HEK293 (cell line): ENCODE measurements around the gene HDC.

ENCODE experiments used
- CTCF ChIA-PET: fragments of 350-600 bp; formaldehyde crosslinking; extraction: SDS; loops from one replicate; lab custom pipeline; 2021; ENCODE audit warnings: antibody characterized with exemption; lab: Yijun Ruan, JAX
- POLR2A ChIA-PET: fragments of 300-600 bp; formaldehyde crosslinking; extraction: SDS; loops from one replicate; lab custom pipeline; 2020; ENCODE audit warnings: antibody characterized with exemption, inconsistent platforms; lab: Yijun Ruan, JAX
- H3K27ac ChIP-seq: fragments of 200-500 bp; sonication (Bioruptor generic); 2 replicates; pipeline ENCODE4 v1.5.1; 2014; ENCODE audit warnings: low read depth, low read length, control low read depth, inconsistent platforms; ENCODE audit errors: extremely low read depth
- H3K36me3 ChIP-seq, 2 experiments: fragments of 200-500 bp in 1 of 2; sonication (Bioruptor generic) in 1 of 2; 1 replicate in 1 of 2; 2 replicates in 1 of 2; pipeline ENCODE4 v1.5.1; 2014 to 2017; ENCODE audit warnings: inconsistent platforms in 2 of 2, low read length in 2 of 2; ENCODE audit not compliant: control insufficient read depth in 2 of 2, insufficient read depth in 1 of 2
- H3K4me1 ChIP-seq: fragments of 200-500 bp; sonication (Bioruptor generic); 2 replicates; pipeline ENCODE4 v1.5.1; 2014; ENCODE audit warnings: mild to moderate bottlenecking, low read length, inconsistent platforms; ENCODE audit not compliant: control insufficient read depth, insufficient read depth
- H3K4me3 ChIP-seq: 2 replicates; pipeline ENCODE4 v1.5.1; 2011; ENCODE audit warnings: low read depth, mild to moderate bottlenecking, control low read depth, low read length, moderate library complexity
- H3K9me3 ChIP-seq: fragments of 200-500 bp; sonication (Bioruptor generic); 2 replicates; pipeline ENCODE4 v1.5.1; 2014; ENCODE audit warnings: low read depth, low read length, inconsistent platforms; ENCODE audit not compliant: control insufficient read depth, insufficient read depth
- BCL11B ChIP-seq: fragments of 450-650 bp; formaldehyde crosslinking; IDR thresholded peaks from 2 replicates; pipeline ENCODE4 v1.5.1; 2016; ENCODE audit warnings: low read depth, missing biosample characterization, missing genetic modification characterization
- GFI1B ChIP-seq: fragments of 450-650 bp; formaldehyde crosslinking; IDR thresholded peaks from 2 replicates; pipeline ENCODE4 v1.5.1; 2016; ENCODE audit warnings: missing biosample characterization, missing genetic modification characterization
- HOXD13 ChIP-seq: sonication (generic); formaldehyde crosslinking; IDR thresholded peaks from 2 replicates; pipeline ENCODE4 v1.8.0; 2022; ENCODE audit warnings: missing genetic modification reagents, borderline replicate concordance
- KLF10 ChIP-seq: fragments of 450-650 bp; IDR thresholded peaks from 2 replicates; pipeline ENCODE4 v1.5.1; 2018; ENCODE audit warnings: missing biosample characterization, mild to moderate bottlenecking, missing genetic modification characterization
- PRDM1 ChIP-seq: fragments of 450-650 bp; formaldehyde crosslinking; IDR thresholded peaks from 2 replicates; pipeline ENCODE4; 2016; ENCODE audit warnings: missing biosample characterization, missing genetic modification characterization
- ZNF112 ChIP-seq: fragments of 450-650 bp; formaldehyde crosslinking; IDR thresholded peaks from 2 replicates; pipeline ENCODE4 v1.5.0; 2017; ENCODE audit warnings: missing biosample characterization, missing genetic modification characterization
- ZNF169 ChIP-seq: fragments of 450-650 bp; formaldehyde crosslinking; IDR thresholded peaks from 2 replicates; pipeline ENCODE4 v1.5.1; 2016; ENCODE audit warnings: missing biosample characterization, missing genetic modification characterization
- ZNF248 ChIP-seq: fragments of 450-650 bp; formaldehyde crosslinking; IDR thresholded peaks from 2 replicates; pipeline ENCODE4 v1.5.1; 2017; ENCODE audit warnings: missing biosample characterization, missing genetic modification characterization
- ZNF302 ChIP-seq: fragments of 450-650 bp; formaldehyde crosslinking; IDR thresholded peaks from 2 replicates; pipeline ENCODE4 v1.5.1; 2016; ENCODE audit warnings: missing biosample characterization, missing genetic modification characterization, low read depth
- ZNF473 ChIP-seq: fragments of 450-650 bp; formaldehyde crosslinking; IDR thresholded peaks from 2 replicates; pipeline ENCODE4 v1.5.1; 2017; ENCODE audit warnings: missing biosample characterization, missing genetic modification characterization
- ZNF544 ChIP-seq: fragments of 450-650 bp; formaldehyde crosslinking; IDR thresholded peaks from 2 replicates; pipeline ENCODE4 v1.5.0; 2017; ENCODE audit warnings: missing biosample characterization, missing genetic modification characterization
- ZNF548 ChIP-seq: fragments of 450-650 bp; formaldehyde crosslinking; IDR thresholded peaks from 2 replicates; pipeline ENCODE4 v1.5.1; 2016; ENCODE audit warnings: missing biosample characterization, missing genetic modification characterization
- ZNF660 ChIP-seq: fragments of 450-650 bp; IDR thresholded peaks from 2 replicates; pipeline ENCODE4 v1.5.1; 2018; ENCODE audit warnings: missing biosample characterization, mild to moderate bottlenecking, missing genetic modification characterization
- ZNF677 ChIP-seq: fragments of 450-650 bp; IDR thresholded peaks from 2 replicates; pipeline ENCODE4 v1.5.0; 2018; ENCODE audit warnings: missing biosample characterization, mild to moderate bottlenecking, missing genetic modification characterization, moderate library complexity
- TF ChIP-seq, protein P1 (sequence below): fragments of 450-650 bp; formaldehyde crosslinking; IDR thresholded peaks from 2 replicates; pipeline ENCODE4 v1.5.1; 2016; ENCODE audit warnings: missing biosample characterization, missing genetic modification characterization
- TF ChIP-seq, protein P2 (sequence below): fragments of 450-650 bp; formaldehyde crosslinking; IDR thresholded peaks from 2 replicates; pipeline ENCODE4 v1.5.1; 2016; ENCODE audit warnings: missing biosample characterization, missing genetic modification characterization
- TF ChIP-seq, protein P3 (sequence below): fragments of 450-650 bp; IDR thresholded peaks from 2 replicates; pipeline ENCODE4 v1.5.1; 2018; ENCODE audit warnings: missing biosample characterization, missing genetic modification characterization
- TF ChIP-seq, protein P4 (sequence below): fragments of 450-650 bp; formaldehyde crosslinking; IDR thresholded peaks from 2 replicates; pipeline ENCODE4 v1.5.1; 2016; ENCODE audit warnings: missing biosample characterization, missing genetic modification characterization
- TF ChIP-seq, protein P5 (sequence below): fragments of 450-650 bp; formaldehyde crosslinking; IDR thresholded peaks from 2 replicates; pipeline ENCODE4 v1.5.1; 2016; ENCODE audit warnings: missing biosample characterization, missing genetic modification characterization
- TF ChIP-seq, protein P6 (sequence below): fragments of 450-650 bp; formaldehyde crosslinking; IDR thresholded peaks from 2 replicates; pipeline ENCODE4 v1.5.1; 2017; ENCODE audit warnings: missing biosample characterization, missing genetic modification characterization

Gene HDC

DNA sequence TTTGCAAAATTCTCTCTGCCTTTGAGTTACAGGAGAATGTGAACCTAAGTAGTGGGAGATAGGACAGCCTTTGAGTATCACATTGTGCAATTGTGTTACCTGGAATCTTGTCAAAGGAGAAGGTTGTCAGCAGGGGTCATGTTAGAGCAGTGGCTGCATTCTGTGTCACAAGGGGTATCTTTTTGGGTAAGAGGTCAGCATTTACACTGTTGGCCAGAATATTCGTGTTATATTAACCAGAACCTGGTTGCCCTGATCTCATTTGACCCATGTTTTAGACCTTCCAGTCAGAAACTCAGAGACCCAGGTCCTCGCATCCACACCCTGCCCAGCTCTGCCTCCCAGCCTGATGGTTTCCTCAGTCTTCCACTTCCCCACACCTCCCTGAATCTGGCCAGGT is 27.3 kb downstream of the HDC start:
- POLR2A ChIA-PET, result no interaction called here
- TF ChIP-seq ZNF544 (tag by site-specific recombination) (no peak), ZNF660 (tag by site-specific recombination) (no peak), HOXD13 (CRISPR knock-in tag) (no peak), PRDM1 (tag by site-specific recombination) (no peak), ZNF548 (no peak), ZNF169 (tag by site-specific recombination) (no peak), ZNF677 (no peak), ZNF112 (tag by site-specific recombination) (no peak), KLF10 (tag by site-specific recombination) (no peak), ZNF473 (no peak), ZNF248 (tag by site-specific recombination) (no peak), BCL11B (no peak), GFI1B (no peak), ZNF302 (tag by site-specific recombination) (no peak)
- TF ChIP-seq, protein P1, sequence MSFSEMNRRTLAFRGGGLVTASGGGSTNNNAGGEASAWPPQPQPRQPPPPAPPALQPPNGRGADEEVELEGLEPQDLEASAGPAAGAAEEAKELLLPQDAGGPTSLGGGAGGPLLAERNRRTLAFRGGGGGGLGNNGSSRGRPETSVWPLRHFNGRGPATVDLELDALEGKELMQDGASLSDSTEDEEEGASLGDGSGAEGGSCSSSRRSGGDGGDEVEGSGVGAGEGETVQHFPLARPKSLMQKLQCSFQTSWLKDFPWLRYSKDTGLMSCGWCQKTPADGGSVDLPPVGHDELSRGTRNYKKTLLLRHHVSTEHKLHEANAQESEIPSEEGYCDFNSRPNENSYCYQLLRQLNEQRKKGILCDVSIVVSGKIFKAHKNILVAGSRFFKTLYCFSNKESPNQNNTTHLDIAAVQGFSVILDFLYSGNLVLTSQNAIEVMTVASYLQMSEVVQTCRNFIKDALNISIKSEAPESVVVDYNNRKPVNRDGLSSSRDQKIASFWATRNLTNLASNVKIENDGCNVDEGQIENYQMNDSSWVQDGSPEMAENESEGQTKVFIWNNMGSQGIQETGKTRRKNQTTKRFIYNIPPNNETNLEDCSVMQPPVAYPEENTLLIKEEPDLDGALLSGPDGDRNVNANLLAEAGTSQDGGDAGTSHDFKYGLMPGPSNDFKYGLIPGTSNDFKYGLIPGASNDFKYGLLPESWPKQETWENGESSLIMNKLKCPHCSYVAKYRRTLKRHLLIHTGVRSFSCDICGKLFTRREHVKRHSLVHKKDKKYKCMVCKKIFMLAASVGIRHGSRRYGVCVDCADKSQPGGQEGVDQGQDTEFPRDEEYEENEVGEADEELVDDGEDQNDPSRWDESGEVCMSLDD (tag by site-specific recombination), result no peak
- TF ChIP-seq, protein P2, sequence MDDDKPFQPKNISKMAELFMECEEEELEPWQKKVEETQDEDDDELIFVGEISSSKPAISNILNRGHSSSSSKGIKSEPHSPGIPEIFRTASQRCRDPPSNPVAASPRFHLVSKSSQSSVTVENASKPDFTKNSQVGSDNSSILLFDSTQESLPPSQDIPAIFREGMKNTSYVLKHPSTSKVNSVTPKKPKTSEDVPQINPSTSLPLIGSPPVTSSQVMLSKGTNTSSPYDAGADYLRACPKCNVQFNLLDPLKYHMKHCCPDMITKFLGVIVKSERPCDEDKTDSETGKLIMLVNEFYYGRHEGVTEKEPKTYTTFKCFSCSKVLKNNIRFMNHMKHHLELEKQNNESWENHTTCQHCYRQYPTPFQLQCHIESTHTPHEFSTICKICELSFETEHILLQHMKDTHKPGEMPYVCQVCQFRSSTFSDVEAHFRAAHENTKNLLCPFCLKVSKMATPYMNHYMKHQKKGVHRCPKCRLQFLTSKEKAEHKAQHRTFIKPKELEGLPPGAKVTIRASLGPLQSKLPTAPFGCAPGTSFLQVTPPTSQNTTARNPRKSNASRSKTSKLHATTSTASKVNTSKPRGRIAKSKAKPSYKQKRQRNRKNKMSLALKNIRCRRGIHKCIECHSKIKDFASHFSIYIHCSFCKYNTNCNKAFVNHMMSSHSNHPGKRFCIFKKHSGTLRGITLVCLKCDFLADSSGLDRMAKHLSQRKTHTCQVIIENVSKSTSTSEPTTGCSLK, result no peak
- TF ChIP-seq, protein P3, sequence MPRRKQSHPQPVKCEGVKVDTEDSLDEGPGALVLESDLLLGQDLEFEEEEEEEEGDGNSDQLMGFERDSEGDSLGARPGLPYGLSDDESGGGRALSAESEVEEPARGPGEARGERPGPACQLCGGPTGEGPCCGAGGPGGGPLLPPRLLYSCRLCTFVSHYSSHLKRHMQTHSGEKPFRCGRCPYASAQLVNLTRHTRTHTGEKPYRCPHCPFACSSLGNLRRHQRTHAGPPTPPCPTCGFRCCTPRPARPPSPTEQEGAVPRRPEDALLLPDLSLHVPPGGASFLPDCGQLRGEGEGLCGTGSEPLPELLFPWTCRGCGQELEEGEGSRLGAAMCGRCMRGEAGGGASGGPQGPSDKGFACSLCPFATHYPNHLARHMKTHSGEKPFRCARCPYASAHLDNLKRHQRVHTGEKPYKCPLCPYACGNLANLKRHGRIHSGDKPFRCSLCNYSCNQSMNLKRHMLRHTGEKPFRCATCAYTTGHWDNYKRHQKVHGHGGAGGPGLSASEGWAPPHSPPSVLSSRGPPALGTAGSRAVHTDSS (tag by site-specific recombination), result no peak
- TF ChIP-seq, protein P4, sequence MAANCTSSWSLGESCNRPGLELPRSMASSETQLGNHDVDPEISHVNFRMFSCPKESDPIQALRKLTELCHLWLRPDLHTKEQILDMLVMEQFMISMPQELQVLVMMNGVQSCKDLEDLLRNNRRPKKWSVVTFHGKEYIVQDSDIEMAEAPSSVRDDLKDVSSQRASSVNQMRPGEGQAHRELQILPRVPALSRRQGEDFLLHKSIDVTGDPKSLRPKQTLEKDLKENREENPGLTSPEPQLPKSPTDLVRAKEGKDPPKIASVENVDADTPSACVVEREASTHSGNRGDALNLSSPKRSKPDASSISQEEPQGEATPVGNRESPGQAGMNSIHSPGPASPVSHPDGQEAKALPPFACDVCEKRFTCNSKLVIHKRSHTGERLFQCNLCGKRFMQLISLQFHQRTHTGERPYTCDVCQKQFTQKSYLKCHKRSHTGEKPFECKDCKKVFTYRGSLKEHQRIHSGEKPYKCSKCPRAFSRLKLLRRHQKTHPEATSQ (tag by site-specific recombination), result no peak
- TF ChIP-seq, protein P5, sequence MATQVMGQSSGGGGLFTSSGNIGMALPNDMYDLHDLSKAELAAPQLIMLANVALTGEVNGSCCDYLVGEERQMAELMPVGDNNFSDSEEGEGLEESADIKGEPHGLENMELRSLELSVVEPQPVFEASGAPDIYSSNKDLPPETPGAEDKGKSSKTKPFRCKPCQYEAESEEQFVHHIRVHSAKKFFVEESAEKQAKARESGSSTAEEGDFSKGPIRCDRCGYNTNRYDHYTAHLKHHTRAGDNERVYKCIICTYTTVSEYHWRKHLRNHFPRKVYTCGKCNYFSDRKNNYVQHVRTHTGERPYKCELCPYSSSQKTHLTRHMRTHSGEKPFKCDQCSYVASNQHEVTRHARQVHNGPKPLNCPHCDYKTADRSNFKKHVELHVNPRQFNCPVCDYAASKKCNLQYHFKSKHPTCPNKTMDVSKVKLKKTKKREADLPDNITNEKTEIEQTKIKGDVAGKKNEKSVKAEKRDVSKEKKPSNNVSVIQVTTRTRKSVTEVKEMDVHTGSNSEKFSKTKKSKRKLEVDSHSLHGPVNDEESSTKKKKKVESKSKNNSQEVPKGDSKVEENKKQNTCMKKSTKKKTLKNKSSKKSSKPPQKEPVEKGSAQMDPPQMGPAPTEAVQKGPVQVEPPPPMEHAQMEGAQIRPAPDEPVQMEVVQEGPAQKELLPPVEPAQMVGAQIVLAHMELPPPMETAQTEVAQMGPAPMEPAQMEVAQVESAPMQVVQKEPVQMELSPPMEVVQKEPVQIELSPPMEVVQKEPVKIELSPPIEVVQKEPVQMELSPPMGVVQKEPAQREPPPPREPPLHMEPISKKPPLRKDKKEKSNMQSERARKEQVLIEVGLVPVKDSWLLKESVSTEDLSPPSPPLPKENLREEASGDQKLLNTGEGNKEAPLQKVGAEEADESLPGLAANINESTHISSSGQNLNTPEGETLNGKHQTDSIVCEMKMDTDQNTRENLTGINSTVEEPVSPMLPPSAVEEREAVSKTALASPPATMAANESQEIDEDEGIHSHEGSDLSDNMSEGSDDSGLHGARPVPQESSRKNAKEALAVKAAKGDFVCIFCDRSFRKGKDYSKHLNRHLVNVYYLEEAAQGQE (tag by site-specific recombination), result no peak
- TF ChIP-seq, protein P6, sequence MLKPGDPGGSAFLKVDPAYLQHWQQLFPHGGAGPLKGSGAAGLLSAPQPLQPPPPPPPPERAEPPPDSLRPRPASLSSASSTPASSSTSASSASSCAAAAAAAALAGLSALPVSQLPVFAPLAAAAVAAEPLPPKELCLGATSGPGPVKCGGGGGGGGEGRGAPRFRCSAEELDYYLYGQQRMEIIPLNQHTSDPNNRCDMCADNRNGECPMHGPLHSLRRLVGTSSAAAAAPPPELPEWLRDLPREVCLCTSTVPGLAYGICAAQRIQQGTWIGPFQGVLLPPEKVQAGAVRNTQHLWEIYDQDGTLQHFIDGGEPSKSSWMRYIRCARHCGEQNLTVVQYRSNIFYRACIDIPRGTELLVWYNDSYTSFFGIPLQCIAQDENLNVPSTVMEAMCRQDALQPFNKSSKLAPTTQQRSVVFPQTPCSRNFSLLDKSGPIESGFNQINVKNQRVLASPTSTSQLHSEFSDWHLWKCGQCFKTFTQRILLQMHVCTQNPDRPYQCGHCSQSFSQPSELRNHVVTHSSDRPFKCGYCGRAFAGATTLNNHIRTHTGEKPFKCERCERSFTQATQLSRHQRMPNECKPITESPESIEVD, result no peak
- Histone ChIP-seq H3K27ac (no peak overlapping the region), H3K9me3 (no peaks in the 10 kb centered on the region), H3K4me3 (no peak overlapping the region), H3K4me1 (no peaks in the 10 kb centered on the region), H3K36me3 (no peaks in the 10 kb centered on the region)
- CTCF ChIA-PET, result no interaction called here
